Inflammatory macrophage (primary cell): ENCODE measurements around the gene ENO4.

Experiments
- DNase-seq, 2 donors: peaks; one replicate each; pipeline ENCODE4 v3.0.0-alpha.2; 2020 to 2022

Gene ENO4

GRCh38 chr10:116831086-116831485 is 18.2 kb upstream of the ENO4 start:
- no peak for DNase-seq

GRCh38 chr10:116831790-116832189 is 17.5 kb upstream of the ENO4 start:
- no peak for DNase-seq

GRCh38 chr10:116833986-116834985 is 15.0 kb upstream of the ENO4 start:
- DNase-seq = no peak

GRCh38 chr10:116835658-116836057 is 13.6 kb upstream of the ENO4 start:
- DNase-seq = no peak

- DNase-seq = no peak
Observed at GRCh38 chr10:116836083-116836482, 13.2 kb upstream of the ENO4 start.

GRCh38 chr10:116836902-116837523 is 12.3 kb upstream of the ENO4 start:
- no peak for DNase-seq

- DNase-seq = no peak
Observed at GRCh38 chr10:116838143-116838725, 11.1 kb upstream of the ENO4 start.

- DNase-seq = no peak
Observed at GRCh38 chr10:116840389-116841075, 8.8 kb upstream of the ENO4 start.

- no peak for DNase-seq
Observed at GRCh38 chr10:116845823-116846222, 3.5 kb upstream of the ENO4 start.

GRCh38 chr10:116848032-116848943 is 1.0 kb upstream of the ENO4 start:
- DNase-seq = no peak

- DNase-seq = no peak
Observed at GRCh38 chr10:116848944-116849247, 403 bp upstream of the ENO4 start.

- DNase-seq = no peak
Observed at GRCh38 chr10:116850058-116850611, 836 bp downstream of the ENO4 start.

GRCh38 chr10:116852246-116852645 is 2.9 kb downstream of the ENO4 start:
- DNase-seq = no peak

- no peak for DNase-seq
Observed at GRCh38 chr10:116853287-116853686, 4.0 kb downstream of the ENO4 start.

- no peak for DNase-seq
Observed at GRCh38 chr10:116853701-116854100, 4.4 kb downstream of the ENO4 start.

- DNase-seq = no peak
Observed at GRCh38 chr10:116857156-116857555, 7.9 kb downstream of the ENO4 start.

GRCh38 chr10:116861796-116862195 is 12.5 kb downstream of the ENO4 start:
- no peak for DNase-seq

- no peak for DNase-seq
Observed at GRCh38 chr10:116864436-116864835, 15.1 kb downstream of the ENO4 start.

- no peak for DNase-seq
Observed at GRCh38 chr10:116866066-116866465, 16.8 kb downstream of the ENO4 start.

- DNase-seq = no peak
Observed at GRCh38 chr10:116866987-116867595, 17.8 kb downstream of the ENO4 start.

- no peak for DNase-seq
Observed at GRCh38 chr10:116868198-116868676, 18.9 kb downstream of the ENO4 start.
